ENCODE data around the gene ZNF385B. TPM values are rescaled to one million over a fixed set of nuclear protein-coding genes. Genes with fewer than 3 reads are reported as not detected.

ZNF385B gene
- total RNA-seq, 1 donor from 2014 or later: not detected

GRCh38 chr2:179545024-179545423, 316.4 kb downstream of the ZNF385B start:
- no peaks in the 10 kb centered on the region for H3K4me1 Mint-ChIP-seq (ENCODE audit: low read depth)
- no peaks in the 10 kb centered on the region for H3K27me3 Mint-ChIP-seq (ENCODE audit: insufficient read depth)
- H3K9me3 Mint-ChIP-seq: no peaks in the 10 kb centered on the region
- no peaks in the 10 kb centered on the region for H3K36me3 Mint-ChIP-seq (ENCODE audit: low read depth)
- no peak overlapping the region for H3K4me3 Mint-ChIP-seq
- intact Hi-C loops (cut with micrococcal nuclease): no loop called here
- no peak for DNase-seq (ENCODE audit: low spot score)
- H3K27ac Mint-ChIP-seq: no peak overlapping the region

DNA sequence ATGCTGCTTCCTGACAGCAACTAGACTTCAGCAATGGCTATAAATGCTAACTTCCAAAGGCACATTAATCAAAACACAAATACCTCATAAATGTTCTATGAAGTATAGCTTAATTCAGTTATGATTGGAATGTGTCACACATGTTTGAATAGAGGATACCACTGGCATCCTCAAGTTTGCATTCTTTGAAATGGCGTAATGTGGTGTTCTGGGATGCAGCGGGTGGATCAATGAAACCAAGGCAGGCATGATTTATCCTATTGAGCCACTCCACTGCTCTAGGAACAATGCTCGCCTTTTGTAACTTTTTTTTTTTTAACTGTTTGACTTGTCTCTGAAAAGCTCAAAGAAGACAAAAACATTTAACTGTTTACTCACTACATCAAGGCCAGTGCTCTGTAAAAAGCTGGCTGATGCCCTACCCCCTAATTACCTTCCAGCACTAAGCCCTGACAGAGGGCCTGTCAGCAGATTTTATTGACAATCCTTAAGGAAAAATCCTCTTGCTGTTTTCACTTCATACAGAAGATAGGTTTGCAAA, 318.0 kb downstream of the ZNF385B start:
- intact Hi-C loops (cut with micrococcal nuclease): no loop called here
- Mint-ChIP-seq H3K27ac (no peak overlapping the region), H3K4me3 (no peak overlapping the region), H3K27me3 (ENCODE audit: insufficient read depth) (no peaks in the 10 kb centered on the region), H3K4me1 (ENCODE audit: low read depth) (no peaks in the 10 kb centered on the region), H3K9me3 (no peaks in the 10 kb centered on the region), H3K36me3 (ENCODE audit: low read depth) (no peaks in the 10 kb centered on the region)
- DNase-seq (ENCODE audit: low spot score): no peak

- Mint-ChIP-seq H3K27me3 (ENCODE audit: insufficient read depth) (no peaks in the 10 kb centered on the region), H3K4me1 (ENCODE audit: low read depth) (no peaks in the 10 kb centered on the region), H3K27ac (no peak overlapping the region), H3K4me3 (no peak overlapping the region), H3K9me3 (no peaks in the 10 kb centered on the region), H3K36me3 (ENCODE audit: low read depth) (no peaks in the 10 kb centered on the region)
- intact Hi-C loops (cut with micrococcal nuclease): no loop called here
- DNase-seq (ENCODE audit: low spot score): no peak
Observed at GRCh38 chr2:179541586-179541985, 319.8 kb downstream of the ZNF385B start.

DNA sequence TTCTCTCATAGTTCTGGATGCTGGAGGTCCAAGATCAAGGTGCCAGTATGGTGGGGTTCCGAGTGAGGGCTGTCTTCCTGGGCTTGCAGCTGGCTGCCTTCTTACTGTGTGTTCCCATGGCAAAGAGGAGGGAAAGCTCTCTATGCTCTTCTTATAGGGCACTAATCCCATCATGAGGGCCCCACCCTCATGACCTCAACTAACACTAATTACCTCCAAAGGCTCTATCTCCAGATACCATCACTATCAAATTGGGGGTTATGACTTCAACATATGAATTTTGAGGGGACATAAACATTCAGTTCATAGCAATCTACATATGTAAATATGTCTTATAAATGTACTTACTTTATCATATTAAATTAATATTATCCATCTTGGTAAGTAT, 322.3 kb downstream of the ZNF385B start:
- Mint-ChIP-seq H3K27ac (no peak overlapping the region), H3K9me3 (no peaks in the 10 kb centered on the region), H3K4me1 (ENCODE audit: low read depth) (no peaks in the 10 kb centered on the region), H3K36me3 (ENCODE audit: low read depth) (no peaks in the 10 kb centered on the region), H3K27me3 (ENCODE audit: insufficient read depth) (no peaks in the 10 kb centered on the region), H3K4me3 (no peak overlapping the region)
- no peak for DNase-seq (ENCODE audit: low spot score)
- intact Hi-C loops (cut with micrococcal nuclease): no loop called here

- DNase-seq (ENCODE audit: low spot score): no peak
- intact Hi-C loops (cut with micrococcal nuclease): no loop called here
- Mint-ChIP-seq H3K4me3 (no peak overlapping the region), H3K36me3 (ENCODE audit: low read depth) (no peaks in the 10 kb centered on the region), H3K4me1 (ENCODE audit: low read depth) (no peaks in the 10 kb centered on the region), H3K27ac (no peak overlapping the region), H3K27me3 (ENCODE audit: insufficient read depth) (no peaks in the 10 kb centered on the region), H3K9me3 (no peaks in the 10 kb centered on the region)
Observed at GRCh38 chr2:179538406-179539123, 322.8 kb downstream of the ZNF385B start.

DNA sequence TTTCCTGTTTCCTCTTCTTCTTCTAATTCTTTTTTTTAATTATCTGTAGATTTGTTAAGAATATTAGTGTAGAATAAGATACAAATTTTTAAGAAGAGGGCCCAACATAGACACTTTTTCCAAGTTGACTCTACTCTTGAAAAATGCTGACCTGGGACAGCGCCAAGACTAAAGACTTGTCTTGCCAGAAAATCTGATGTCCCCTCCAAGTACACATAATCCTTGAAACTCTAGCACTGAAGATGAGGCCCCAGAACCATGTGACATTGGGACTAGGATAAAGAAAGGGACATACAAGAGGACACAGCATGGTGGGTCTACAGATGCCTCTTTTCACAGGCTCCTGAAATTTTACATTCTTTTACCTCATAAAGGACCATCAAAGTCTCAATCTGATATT, 325.2 kb downstream of the ZNF385B start:
- H3K9me3 Mint-ChIP-seq: no peaks in the 10 kb centered on the region
- no peaks in the 10 kb centered on the region for H3K36me3 Mint-ChIP-seq (ENCODE audit: low read depth)
- H3K27me3 Mint-ChIP-seq (ENCODE audit: insufficient read depth): no peaks in the 10 kb centered on the region
- no peak overlapping the region for H3K27ac Mint-ChIP-seq
- H3K4me1 Mint-ChIP-seq (ENCODE audit: low read depth): no peaks in the 10 kb centered on the region
- no peak overlapping the region for H3K4me3 Mint-ChIP-seq
- DNase-seq (ENCODE audit: low spot score): no peak
- intact Hi-C loops (cut with micrococcal nuclease): no loop called here

GRCh38 chr2:179533875-179534274, 327.5 kb downstream of the ZNF385B start:
- H3K27ac Mint-ChIP-seq: no peak overlapping the region
- no peaks in the 10 kb centered on the region for H3K36me3 Mint-ChIP-seq (ENCODE audit: low read depth)
- peaks cover 2% of the 10 kb centered on the region for H3K27me3 Mint-ChIP-seq (ENCODE audit: insufficient read depth)
- H3K4me3 Mint-ChIP-seq: no peak overlapping the region
- intact Hi-C loops (cut with micrococcal nuclease): no loop called here
- H3K4me1 Mint-ChIP-seq (ENCODE audit: low read depth): no peaks in the 10 kb centered on the region
- no peak for DNase-seq (ENCODE audit: low spot score)
- H3K9me3 Mint-ChIP-seq: no peaks in the 10 kb centered on the region

GRCh38 chr2:179532863-179533278, 328.5 kb downstream of the ZNF385B start:
- Mint-ChIP-seq H3K27me3 (ENCODE audit: insufficient read depth) (peaks cover 2% of the 10 kb centered on the region), H3K4me3 (no peak overlapping the region), H3K9me3 (no peaks in the 10 kb centered on the region), H3K4me1 (ENCODE audit: low read depth) (no peaks in the 10 kb centered on the region), H3K27ac (no peak overlapping the region), H3K36me3 (ENCODE audit: low read depth) (no peaks in the 10 kb centered on the region)
- DNase-seq (ENCODE audit: low spot score): no peak
- intact Hi-C loops (cut with micrococcal nuclease): no loop called here

DNA sequence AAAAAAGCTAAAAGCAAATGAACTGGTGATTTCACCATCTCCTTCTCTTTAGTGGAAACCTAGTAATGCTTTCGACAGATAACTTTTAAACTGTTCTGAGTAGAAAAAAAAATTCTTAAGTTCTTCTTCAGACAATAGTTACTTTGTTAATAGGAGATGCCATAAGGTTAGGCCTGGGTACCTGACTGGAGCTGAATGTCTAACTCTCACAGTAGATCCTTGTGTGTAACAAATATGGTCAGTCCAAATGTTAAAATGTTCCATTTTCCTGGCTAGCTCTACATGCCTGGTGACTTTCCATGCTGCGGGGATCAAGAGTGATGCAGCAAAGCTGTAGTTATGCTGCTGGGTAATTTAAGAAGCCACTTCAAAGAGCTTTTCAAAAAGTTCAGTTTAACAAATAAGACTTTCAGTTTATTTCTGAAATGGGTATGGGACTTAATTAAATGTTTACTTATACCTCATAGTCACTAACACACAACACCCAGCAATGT, 332.8 kb downstream of the ZNF385B start:
- intact Hi-C loops (cut with micrococcal nuclease): no loop called here
- no peaks in the 10 kb centered on the region for H3K4me1 Mint-ChIP-seq (ENCODE audit: low read depth)
- H3K9me3 Mint-ChIP-seq: no peaks in the 10 kb centered on the region
- H3K36me3 Mint-ChIP-seq (ENCODE audit: low read depth): no peaks in the 10 kb centered on the region
- no peak for DNase-seq (ENCODE audit: low spot score)
- no peak overlapping the region for H3K27ac Mint-ChIP-seq
- H3K4me3 Mint-ChIP-seq: no peak overlapping the region
- H3K27me3 Mint-ChIP-seq (ENCODE audit: insufficient read depth): peaks cover 2% of the 10 kb centered on the region

DNA sequence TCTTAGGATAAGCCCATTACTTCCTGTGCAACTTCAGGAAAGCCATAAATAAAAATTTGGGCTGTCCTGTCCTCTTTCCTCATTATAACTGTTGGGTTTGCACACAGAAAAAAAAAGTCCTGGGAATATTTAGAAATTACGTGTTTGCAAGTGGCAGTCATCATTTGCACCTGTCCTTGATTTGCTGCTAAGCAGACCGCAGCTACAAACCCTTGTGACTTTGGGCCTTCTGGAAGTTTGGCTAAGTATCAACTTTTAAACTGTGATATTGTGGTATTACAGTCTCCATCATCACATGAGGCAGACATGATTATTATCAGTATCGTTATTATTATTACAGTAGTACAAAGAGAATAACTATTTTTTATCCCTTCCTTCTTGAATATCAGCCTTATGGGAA, 336.1 kb downstream of the ZNF385B start:
- Mint-ChIP-seq H3K27ac (no peak overlapping the region), H3K27me3 (ENCODE audit: insufficient read depth) (peaks cover under 1% of the 10 kb centered on the region), H3K36me3 (ENCODE audit: low read depth) (no peaks in the 10 kb centered on the region), H3K4me1 (ENCODE audit: low read depth) (no peaks in the 10 kb centered on the region), H3K4me3 (no peak overlapping the region), H3K9me3 (no peaks in the 10 kb centered on the region)
- no peak for DNase-seq (ENCODE audit: low spot score)
- intact Hi-C loops (cut with micrococcal nuclease): no loop called here

- no peak for DNase-seq (ENCODE audit: low spot score)
- no peaks in the 10 kb centered on the region for H3K27me3 Mint-ChIP-seq (ENCODE audit: insufficient read depth)
- intact Hi-C loops (cut with micrococcal nuclease): no loop called here
- H3K4me3 Mint-ChIP-seq: no peak overlapping the region
- no peaks in the 10 kb centered on the region for H3K9me3 Mint-ChIP-seq
- no peaks in the 10 kb centered on the region for H3K4me1 Mint-ChIP-seq (ENCODE audit: low read depth)
- no peak overlapping the region for H3K27ac Mint-ChIP-seq
- no peaks in the 10 kb centered on the region for H3K36me3 Mint-ChIP-seq (ENCODE audit: low read depth)
Observed at GRCh38 chr2:179524809-179525339, 336.5 kb downstream of the ZNF385B start.

DNA sequence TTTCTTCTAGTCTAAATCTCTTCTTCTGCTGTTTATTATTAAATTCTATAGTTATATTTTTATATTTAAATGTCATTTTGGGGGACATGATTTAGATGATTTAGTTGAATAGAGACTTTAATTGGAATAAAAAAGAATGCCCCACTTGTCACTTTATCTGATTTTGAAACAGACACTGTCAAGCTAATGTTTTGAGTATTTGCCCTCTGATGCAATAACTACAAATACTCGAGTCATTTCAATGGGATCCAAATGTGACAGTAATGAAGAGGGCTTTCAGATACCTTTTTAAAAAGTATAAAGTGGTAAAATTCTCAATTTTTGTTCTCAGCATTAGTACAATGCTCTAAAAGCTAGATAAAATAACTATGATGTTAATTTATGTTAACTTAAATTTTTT, 339.5 kb downstream of the ZNF385B start:
- no peaks in the 10 kb centered on the region for H3K36me3 Mint-ChIP-seq (ENCODE audit: low read depth)
- intact Hi-C loops (cut with micrococcal nuclease): no loop called here
- no peak for DNase-seq (ENCODE audit: low spot score)

GRCh38 chr2:179518830-179519229, 342.6 kb downstream of the ZNF385B start:
- H3K4me3 Mint-ChIP-seq: no peak overlapping the region
- no peaks in the 10 kb centered on the region for H3K27me3 Mint-ChIP-seq (ENCODE audit: insufficient read depth)
- H3K27ac Mint-ChIP-seq: no peak overlapping the region
- no peaks in the 10 kb centered on the region for H3K4me1 Mint-ChIP-seq (ENCODE audit: low read depth)
- DNase-seq (ENCODE audit: low spot score): no peak
- no peaks in the 10 kb centered on the region for H3K36me3 Mint-ChIP-seq (ENCODE audit: low read depth)
- H3K9me3 Mint-ChIP-seq: no peaks in the 10 kb centered on the region
- intact Hi-C loops (cut with micrococcal nuclease): no loop called here

More for the DNA sequence above, 339.5 kb downstream of the ZNF385B start:
- Mint-ChIP-seq H3K27ac (no peak overlapping the region), H3K4me3 (no peak overlapping the region), H3K27me3 (ENCODE audit: insufficient read depth) (no peaks in the 10 kb centered on the region), H3K9me3 (no peaks in the 10 kb centered on the region), H3K4me1 (ENCODE audit: low read depth) (no peaks in the 10 kb centered on the region)
